Measurements from ENCODE around the gene HEPHL1. TPM values are rescaled to one million over a fixed set of nuclear protein-coding genes. Genes with fewer than 3 reads are reported as not detected.

Gene HEPHL1
- total RNA-seq, 1 donor from 2014 or later, result not detected

DNA sequence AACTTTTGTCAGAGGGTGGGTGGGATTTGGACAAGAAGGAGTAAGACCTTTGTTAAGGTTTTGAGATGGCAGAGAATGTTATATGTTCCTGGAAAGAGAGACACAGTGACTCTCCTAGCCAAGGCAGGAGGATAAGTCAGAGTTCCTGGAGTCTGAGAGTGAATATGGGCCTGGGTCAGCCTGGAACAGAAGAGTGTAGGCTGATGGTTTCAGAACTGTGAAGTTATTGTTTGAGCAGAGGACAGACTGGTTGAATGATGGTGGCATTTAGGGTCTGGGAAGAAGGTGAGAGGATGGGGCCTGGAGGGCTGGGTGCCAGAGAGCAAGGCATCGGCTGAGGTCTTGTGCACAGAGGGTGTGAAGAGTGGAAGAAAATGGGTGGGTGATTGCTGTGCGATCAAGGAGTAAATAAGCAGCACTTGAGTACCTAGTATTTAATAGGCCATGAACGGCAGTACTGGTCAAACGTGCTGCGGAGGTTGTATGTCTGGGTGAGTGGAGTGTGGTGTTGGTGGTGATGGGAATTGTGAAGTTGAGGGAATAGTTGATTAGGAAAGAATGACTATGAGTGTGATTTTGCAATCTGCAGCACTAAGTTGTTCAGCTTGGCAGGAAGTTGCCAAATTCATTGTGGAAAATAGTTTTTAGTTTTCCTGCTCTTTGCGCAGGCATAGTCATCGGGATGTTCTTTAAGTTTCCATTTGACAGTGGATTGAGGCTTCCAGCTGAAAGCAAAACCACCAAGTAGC, 109.3 kb downstream of the HEPHL1 start:
- H3K27me3 ChIP-seq (ENCODE audit: low read depth), result no peaks in the 10 kb centered on the region
- H3K4me3 ChIP-seq, result peak overlapping the region; percentile 92
- TF ChIP-seq, protein P1, sequence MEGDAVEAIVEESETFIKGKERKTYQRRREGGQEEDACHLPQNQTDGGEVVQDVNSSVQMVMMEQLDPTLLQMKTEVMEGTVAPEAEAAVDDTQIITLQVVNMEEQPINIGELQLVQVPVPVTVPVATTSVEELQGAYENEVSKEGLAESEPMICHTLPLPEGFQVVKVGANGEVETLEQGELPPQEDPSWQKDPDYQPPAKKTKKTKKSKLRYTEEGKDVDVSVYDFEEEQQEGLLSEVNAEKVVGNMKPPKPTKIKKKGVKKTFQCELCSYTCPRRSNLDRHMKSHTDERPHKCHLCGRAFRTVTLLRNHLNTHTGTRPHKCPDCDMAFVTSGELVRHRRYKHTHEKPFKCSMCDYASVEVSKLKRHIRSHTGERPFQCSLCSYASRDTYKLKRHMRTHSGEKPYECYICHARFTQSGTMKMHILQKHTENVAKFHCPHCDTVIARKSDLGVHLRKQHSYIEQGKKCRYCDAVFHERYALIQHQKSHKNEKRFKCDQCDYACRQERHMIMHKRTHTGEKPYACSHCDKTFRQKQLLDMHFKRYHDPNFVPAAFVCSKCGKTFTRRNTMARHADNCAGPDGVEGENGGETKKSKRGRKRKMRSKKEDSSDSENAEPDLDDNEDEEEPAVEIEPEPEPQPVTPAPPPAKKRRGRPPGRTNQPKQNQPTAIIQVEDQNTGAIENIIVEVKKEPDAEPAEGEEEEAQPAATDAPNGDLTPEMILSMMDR (IDR thresholded peaks at IDR 0.05), result no peak
- no peaks in the 10 kb centered on the region for H3K9me3 ChIP-seq
- peak; percentile 38 to 41 for ATAC-seq
- peaks cover 58% of the 10 kb centered on the region for H3K4me1 ChIP-seq
- DNase-seq, result no peak
- H3K27ac ChIP-seq, result peak overlapping the region; percentile 95
- intact Hi-C loops (cut with DNase I), result no loop called here
- H3K36me3 ChIP-seq, result no peaks in the 10 kb centered on the region

DNA sequence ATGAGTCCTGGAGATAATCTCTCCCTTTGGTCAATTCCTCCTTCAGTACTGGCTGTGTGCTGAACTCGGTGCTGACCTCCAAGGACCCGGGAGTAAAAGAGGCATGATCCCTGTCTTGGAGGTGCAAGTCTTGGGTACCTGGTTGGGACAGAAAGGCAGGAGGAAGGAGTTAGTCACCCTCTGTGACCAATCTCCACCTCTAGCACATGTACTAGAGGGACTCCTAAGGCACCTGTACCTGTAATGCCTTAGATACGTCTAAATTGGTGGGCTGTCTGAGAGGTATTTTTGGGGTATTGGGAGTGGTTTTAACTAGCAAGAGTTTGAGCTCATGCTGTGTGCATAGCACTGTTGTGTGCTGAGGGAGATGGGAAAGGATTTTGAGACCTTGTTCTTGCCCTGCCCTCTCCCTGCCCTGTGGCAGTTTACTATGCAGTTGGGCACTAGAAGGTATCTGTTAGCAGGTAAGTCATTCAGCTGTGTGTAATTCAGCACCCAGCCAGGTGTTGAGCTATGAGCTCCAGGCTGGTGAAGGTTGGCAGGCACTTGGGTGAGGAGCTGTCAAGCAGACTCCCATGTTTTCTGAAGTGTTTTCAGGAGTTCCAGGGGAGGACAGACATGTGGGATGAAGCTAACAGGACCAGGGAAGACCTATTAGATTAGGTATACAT, 110.0 kb downstream of the HEPHL1 start:
- intact Hi-C loops (cut with DNase I), result no loop called here
- Histone ChIP-seq H3K4me1 (peaks cover 65% of the 10 kb centered on the region), H3K4me3 (peak overlapping the region; percentile 92)

DNA sequence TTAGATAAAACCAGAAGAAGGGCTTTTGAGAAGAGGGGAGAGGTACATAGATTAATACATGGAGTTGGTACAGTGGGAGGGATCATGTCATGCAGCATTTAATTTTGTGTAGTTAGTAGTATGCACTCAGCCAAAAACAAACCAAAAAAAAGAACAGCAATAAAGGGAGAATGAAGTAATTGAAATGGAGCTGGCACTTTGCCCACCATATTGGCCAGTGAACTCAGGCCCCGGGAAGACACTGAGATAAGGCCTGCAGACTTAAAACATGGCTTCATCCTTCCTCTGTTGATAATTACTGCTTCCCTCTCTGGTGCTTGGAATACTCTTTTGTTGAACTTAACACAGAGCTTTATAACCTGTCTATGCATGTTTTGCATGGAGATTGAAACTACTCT, 110.6 kb downstream of the HEPHL1 start:
- ATAC-seq (no peak), DNase-seq (no peak)
- Histone ChIP-seq H3K27ac (no peak overlapping the region), H3K9me3 (no peaks in the 10 kb centered on the region), H3K4me3 (no peak overlapping the region), H3K27me3 (ENCODE audit: low read depth) (no peaks in the 10 kb centered on the region), H3K4me1 (peaks cover 66% of the 10 kb centered on the region), H3K36me3 (no peaks in the 10 kb centered on the region)
- intact Hi-C loops (cut with DNase I), result no loop called here
- TF ChIP-seq, protein P1 (IDR thresholded peaks at IDR 0.05), result no peak

More for the DNA sequence above, 110.0 kb downstream of the HEPHL1 start:
- no peak for DNase-seq
- ATAC-seq, result no peak
- Histone ChIP-seq H3K27ac (peak overlapping the region; percentile 95), H3K36me3 (no peaks in the 10 kb centered on the region), H3K27me3 (ENCODE audit: low read depth) (no peaks in the 10 kb centered on the region), H3K9me3 (no peaks in the 10 kb centered on the region)
- TF ChIP-seq, protein P1 (IDR thresholded peaks at IDR 0.05), result no peak

DNA sequence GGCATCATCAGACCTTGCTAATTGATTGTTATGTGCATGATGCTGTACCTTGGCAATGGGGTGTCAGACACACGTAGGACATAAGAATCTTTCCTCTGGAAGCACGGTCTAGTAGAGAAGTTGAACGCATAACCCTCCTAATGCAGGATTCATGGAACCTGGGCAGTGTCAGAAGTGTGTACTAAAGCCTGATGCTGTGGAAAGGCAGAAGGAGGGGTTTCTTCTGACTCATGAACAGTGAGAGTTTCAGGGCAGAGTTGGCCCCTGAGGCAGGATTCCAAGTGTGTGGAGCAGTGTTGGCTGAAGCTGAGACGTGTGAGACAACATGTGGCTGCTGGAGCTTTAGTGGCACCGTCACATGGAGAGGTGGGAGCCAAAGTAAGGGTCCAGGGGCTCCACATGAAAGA, 111.0 kb downstream of the HEPHL1 start:
- ATAC-seq (no peak), DNase-seq (no peak)
- Histone ChIP-seq H3K9me3 (no peaks in the 10 kb centered on the region), H3K36me3 (no peaks in the 10 kb centered on the region), H3K27me3 (ENCODE audit: low read depth) (no peaks in the 10 kb centered on the region), H3K4me3 (no peak overlapping the region), H3K4me1 (peaks cover 66% of the 10 kb centered on the region), H3K27ac (no peak overlapping the region)
- TF ChIP-seq, protein P1 (IDR thresholded peaks at IDR 0.05), result no peak
- intact Hi-C loops (cut with DNase I), result no loop called here

DNA sequence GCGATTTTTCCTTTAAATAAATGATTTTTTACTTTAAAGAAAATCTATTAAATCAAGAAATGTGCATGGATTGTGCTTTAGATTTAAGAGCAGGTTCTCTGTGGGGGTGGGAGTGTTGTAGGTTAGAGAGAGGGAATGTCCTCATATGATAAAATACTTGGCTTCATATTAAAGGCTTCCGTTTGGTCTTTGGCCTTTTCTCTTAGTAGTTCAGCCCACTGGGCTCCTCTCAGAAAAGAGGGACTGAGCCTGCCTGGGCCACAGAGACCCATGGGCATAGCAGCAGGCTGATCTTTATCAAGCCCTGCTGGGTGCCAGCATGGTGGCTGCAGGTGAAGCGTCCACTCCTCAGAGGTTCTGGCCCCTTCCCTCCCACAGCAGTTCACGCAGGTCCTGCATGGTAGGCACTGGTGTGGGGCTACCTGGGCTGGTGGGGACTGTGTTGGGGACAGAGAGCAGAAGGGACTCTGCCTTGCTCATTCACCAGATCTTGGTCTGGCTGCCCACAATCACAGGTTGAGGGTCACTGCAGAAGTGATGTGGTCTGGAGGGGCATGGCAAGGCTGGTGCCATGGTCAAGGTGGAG, 111.8 kb downstream of the HEPHL1 start:
- intact Hi-C loops (cut with DNase I), result no loop called here
- DNase-seq (no peak), ATAC-seq (no peak)
- Histone ChIP-seq H3K27me3 (ENCODE audit: low read depth) (no peaks in the 10 kb centered on the region), H3K36me3 (no peaks in the 10 kb centered on the region), H3K4me1 (peaks cover 62% of the 10 kb centered on the region), H3K27ac (no peak overlapping the region), H3K9me3 (no peaks in the 10 kb centered on the region), H3K4me3 (no peak overlapping the region)
- TF ChIP-seq, protein P1 (IDR thresholded peaks at IDR 0.05), result no peak

Data from lower lobe of right lung (tissue), 2 donors.